Mesendoderm (in vitro differentiated cells): Measurements from ENCODE around the gene SLC43A2.
A peak's percentile ranks its signal among the peaks of the same experiment; 100 is the strongest.

Experiments used
- DNase-seq: peaks from one replicate; pipeline ENCODE4 v3.0.0; 2013
- H2AK5ac ChIP-seq: 2 replicates; pipeline ENCODE4 v1.6.1; 2013; ENCODE audit warnings: low read length, inconsistent platforms
- H2BK120ac ChIP-seq: 2 replicates; pipeline ENCODE4 v1.6.1; 2013; ENCODE audit warnings: low read depth, mild to moderate bottlenecking, low read length, moderate library complexity, mixed read lengths
- H2BK15ac ChIP-seq: replicated peaks from 2 replicates; pipeline ENCODE4 v1.6.1; 2013; ENCODE audit warnings: low read depth, mild to moderate bottlenecking, moderate library complexity
- H2BK5ac ChIP-seq: 2 replicates; pipeline ENCODE4 v1.6.1; 2013; ENCODE audit warnings: low read length, inconsistent platforms
- H3K18ac ChIP-seq: 2 replicates; pipeline ENCODE4 v1.6.1; 2013; ENCODE audit warnings: mild to moderate bottlenecking, low read length, mixed read lengths
- H3K23ac ChIP-seq: one replicate; pipeline ENCODE4 v1.6.1; 2013; ENCODE audit warnings: low read length
- H3K27ac ChIP-seq: 2 replicates; pipeline ENCODE4 v1.5.1; 2013; ENCODE audit warnings: low read depth, mild to moderate bottlenecking, inconsistent platforms, low read length, moderate library complexity
- H3K27me3 ChIP-seq: 2 replicates; pipeline ENCODE4 v1.6.1; 2013; ENCODE audit warnings: low read length, control low read depth, mild to moderate bottlenecking, inconsistent platforms; ENCODE audit not compliant: insufficient read depth, poor library complexity
- H3K36me3 ChIP-seq: 2 replicates; pipeline ENCODE4 v1.6.1; 2013; ENCODE audit warnings: low read length, inconsistent platforms; ENCODE audit not compliant: control insufficient read depth, insufficient read depth
- H3K4ac ChIP-seq: one replicate; pipeline ENCODE4 v1.6.1; 2013; ENCODE audit warnings: low read depth, mild to moderate bottlenecking, low read length, moderate library complexity
- H3K4me1 ChIP-seq: 2 replicates; pipeline ENCODE4 v1.6.1; 2013; ENCODE audit warnings: low read depth, low read length, inconsistent platforms; ENCODE audit not compliant: control insufficient read depth
- H3K4me2 ChIP-seq: 2 replicates; pipeline ENCODE4 v1.6.1; 2013; ENCODE audit warnings: low read length
- H3K4me3 ChIP-seq: 2 replicates; pipeline ENCODE4 v1.5.1; 2013; ENCODE audit warnings: mild to moderate bottlenecking, low read length
- H3K56ac ChIP-seq: one replicate; pipeline ENCODE4 v1.6.1; 2013; ENCODE audit warnings: low read length
- H3K79me1 ChIP-seq: 2 replicates; pipeline ENCODE4 v1.6.1; 2013; ENCODE audit warnings: low read length, inconsistent platforms
- H3K79me2 ChIP-seq: 2 replicates; pipeline ENCODE4 v1.6.1; 2013; ENCODE audit warnings: mild to moderate bottlenecking, low read length; ENCODE audit not compliant: control insufficient read depth, insufficient read depth
- H3K9ac ChIP-seq: 2 replicates; pipeline ENCODE4 v1.6.1; 2013; ENCODE audit warnings: low read length, inconsistent platforms
- H4K5ac ChIP-seq: one replicate; pipeline ENCODE4 v1.6.1; 2013; ENCODE audit warnings: low read length
- H4K8ac ChIP-seq: one replicate; pipeline ENCODE4 v1.6.1; 2013; ENCODE audit warnings: low read depth, mild to moderate bottlenecking, control low read depth, low read length, moderate library complexity
- WGBS: extraction: QIAGEN DNeasy Blood & Tissue Kit; methylation state at CpG from one replicate; pipeline ENCODE4 v1.1.7; 2013; ENCODE audit warnings: low lambda C conversion rate, missing lambda C conversion rate; ENCODE audit not compliant: insufficient coverage; ENCODE audit errors: extremely low coverage; 5-methylcytosine and 5-hydroxymethylcytosine counted together

The SLC43A2 gene

GRCh38 chr17:1623057-1623630 is 5.5 kb downstream of the SLC43A2 start:
- H2BK5ac ChIP-seq: no peak overlapping the region
- WGBS: no CpG with 5 or more reads among the region's 14 CpGs
- no peak overlapping the region for H3K9ac ChIP-seq
- no peak overlapping the region for H3K23ac ChIP-seq
- no peak overlapping the region for H3K27ac ChIP-seq
- no peaks in the 10 kb centered on the region for H3K4me1 ChIP-seq
- no peak overlapping the region for H2BK120ac ChIP-seq
- no peak overlapping the region for H3K4me3 ChIP-seq
- H3K79me1 ChIP-seq: no peaks in the 10 kb centered on the region
- H3K79me2 ChIP-seq: no peaks in the 10 kb centered on the region
- no peaks in the 10 kb centered on the region for H3K27me3 ChIP-seq
- H3K18ac ChIP-seq: no peak overlapping the region
- H2BK15ac ChIP-seq: no peak overlapping the region
- no peak overlapping the region for H4K8ac ChIP-seq
- H3K4me2 ChIP-seq: no peak overlapping the region
- no peaks in the 10 kb centered on the region for H3K36me3 ChIP-seq
- no peak overlapping the region for H2AK5ac ChIP-seq
- no peak for DNase-seq
- no peak overlapping the region for H4K5ac ChIP-seq
- H3K56ac ChIP-seq: no peak overlapping the region
- H3K4ac ChIP-seq: no peak overlapping the region

GRCh38 chr17:1621273-1621954 is 7.2 kb downstream of the SLC43A2 start:
- H3K4me3 ChIP-seq: no peak overlapping the region
- H2BK15ac ChIP-seq: no peak overlapping the region
- H3K9ac ChIP-seq: no peak overlapping the region
- no peaks in the 10 kb centered on the region for H3K4me1 ChIP-seq
- no peak for DNase-seq
- H4K5ac ChIP-seq: no peak overlapping the region
- H3K27ac ChIP-seq: no peak overlapping the region
- H3K36me3 ChIP-seq: no peaks in the 10 kb centered on the region
- WGBS: no CpG with 5 or more reads among the region's 22 CpGs
- H3K79me2 ChIP-seq: no peaks in the 10 kb centered on the region
- no peak overlapping the region for H2BK5ac ChIP-seq
- H2AK5ac ChIP-seq: no peak overlapping the region
- no peak overlapping the region for H3K4me2 ChIP-seq
- H3K18ac ChIP-seq: no peak overlapping the region
- no peak overlapping the region for H3K56ac ChIP-seq
- H3K4ac ChIP-seq: no peak overlapping the region
- H2BK120ac ChIP-seq: no peak overlapping the region
- H4K8ac ChIP-seq: no peak overlapping the region
- H3K79me1 ChIP-seq: no peaks in the 10 kb centered on the region
- no peak overlapping the region for H3K23ac ChIP-seq
- no peaks in the 10 kb centered on the region for H3K27me3 ChIP-seq

- Histone ChIP-seq H3K79me1 (no peaks in the 10 kb centered on the region), H2BK120ac (no peak overlapping the region), H3K18ac (no peak overlapping the region), H3K27ac (no peak overlapping the region), H3K4me1 (no peaks in the 10 kb centered on the region), H2AK5ac (no peak overlapping the region), H3K79me2 (no peaks in the 10 kb centered on the region), H3K4me2 (no peak overlapping the region), H3K9ac (no peak overlapping the region), H3K36me3 (no peaks in the 10 kb centered on the region), H3K27me3 (no peaks in the 10 kb centered on the region), H3K4ac (no peak overlapping the region), H3K4me3 (no peak overlapping the region), H3K56ac (no peak overlapping the region), H2BK5ac (no peak overlapping the region), H3K23ac (no peak overlapping the region), H4K5ac (no peak overlapping the region), H2BK15ac (no peak overlapping the region), H4K8ac (no peak overlapping the region)
- no peak for DNase-seq
- no CpG with 5 or more reads among the region's 13 CpGs for WGBS
These were observed 8.1 kb downstream of the SLC43A2 start for GRCh38 chr17:1620486-1620885.

- Histone ChIP-seq H3K27me3 (no peaks in the 10 kb centered on the region), H3K36me3 (no peaks in the 10 kb centered on the region), H3K4me2 (no peak overlapping the region), H3K18ac (no peak overlapping the region), H2AK5ac (no peak overlapping the region), H3K79me2 (no peaks in the 10 kb centered on the region), H2BK5ac (no peak overlapping the region), H2BK15ac (no peak overlapping the region), H3K23ac (no peak overlapping the region), H4K8ac (no peak overlapping the region), H2BK120ac (no peak overlapping the region), H4K5ac (no peak overlapping the region), H3K27ac (no peak overlapping the region), H3K56ac (no peak overlapping the region), H3K4ac (no peak overlapping the region), H3K4me1 (no peaks in the 10 kb centered on the region), H3K9ac (no peak overlapping the region), H3K79me1 (no peaks in the 10 kb centered on the region), H3K4me3 (no peak overlapping the region)
- WGBS: no CpG with 5 or more reads among the region's 20 CpGs
- DNase-seq: peak; percentile 31
These were observed 10.9 kb downstream of the SLC43A2 start for GRCh38 chr17:1617620-1618174.

- H3K27ac ChIP-seq: no peak overlapping the region
- H3K56ac ChIP-seq: no peak overlapping the region
- H2AK5ac ChIP-seq: no peak overlapping the region
- no peak for DNase-seq
- H3K18ac ChIP-seq: no peak overlapping the region
- no peak overlapping the region for H3K4me3 ChIP-seq
- H3K23ac ChIP-seq: no peak overlapping the region
- no peak overlapping the region for H2BK120ac ChIP-seq
- H4K5ac ChIP-seq: no peak overlapping the region
- no peaks in the 10 kb centered on the region for H3K79me2 ChIP-seq
- H3K4me1 ChIP-seq: no peaks in the 10 kb centered on the region
- H2BK5ac ChIP-seq: no peak overlapping the region
- no peaks in the 10 kb centered on the region for H3K27me3 ChIP-seq
- no peak overlapping the region for H3K4ac ChIP-seq
- no peak overlapping the region for H3K4me2 ChIP-seq
- no peak overlapping the region for H2BK15ac ChIP-seq
- no peaks in the 10 kb centered on the region for H3K79me1 ChIP-seq
- H4K8ac ChIP-seq: no peak overlapping the region
- no peak overlapping the region for H3K9ac ChIP-seq
- no peaks in the 10 kb centered on the region for H3K36me3 ChIP-seq
- WGBS: no CpG with 5 or more reads among the region's 13 CpGs
These were observed 12.5 kb downstream of the SLC43A2 start for GRCh38 chr17:1616101-1616500.
